Inflammatory macrophage treated with lipopolysaccharide for 4 hours (primary cell): Measurements from ENCODE around the gene RRP8.

Experiments used
- DNase-seq: peaks from one replicate; pipeline ENCODE4 v3.0.0-alpha.2; 2020

RRP8 gene

GRCh38 chr11:6632116-6633073, 29.0 kb upstream of the RRP8 start:
- no peak for DNase-seq

DNA sequence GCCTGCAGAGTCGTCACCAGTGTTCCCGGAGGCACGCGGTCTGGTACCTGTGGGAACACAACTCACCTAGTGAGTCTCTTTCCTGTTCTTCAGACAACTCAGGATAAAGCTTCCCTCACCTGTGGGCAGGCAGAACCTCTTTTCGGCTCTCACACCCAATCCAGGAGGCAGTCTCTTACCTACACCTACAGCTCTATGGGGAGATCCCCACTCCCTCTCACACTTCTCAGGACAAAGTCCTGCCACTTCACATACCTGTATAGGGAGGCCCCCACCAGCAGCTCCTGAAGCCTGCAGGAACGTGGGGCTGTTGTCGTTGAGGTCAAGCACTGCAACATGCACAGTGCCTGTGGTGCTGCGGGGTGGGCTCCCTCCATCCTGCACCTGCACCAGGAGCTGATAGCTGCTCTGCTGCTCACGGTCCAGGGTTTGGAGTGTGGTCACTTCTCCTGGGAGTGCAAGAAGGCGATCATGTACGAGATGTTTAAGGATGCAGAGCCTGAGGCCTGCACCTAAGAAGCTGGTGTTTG, 28.0 kb upstream of the RRP8 start:
- DNase-seq = no peak

DNA sequence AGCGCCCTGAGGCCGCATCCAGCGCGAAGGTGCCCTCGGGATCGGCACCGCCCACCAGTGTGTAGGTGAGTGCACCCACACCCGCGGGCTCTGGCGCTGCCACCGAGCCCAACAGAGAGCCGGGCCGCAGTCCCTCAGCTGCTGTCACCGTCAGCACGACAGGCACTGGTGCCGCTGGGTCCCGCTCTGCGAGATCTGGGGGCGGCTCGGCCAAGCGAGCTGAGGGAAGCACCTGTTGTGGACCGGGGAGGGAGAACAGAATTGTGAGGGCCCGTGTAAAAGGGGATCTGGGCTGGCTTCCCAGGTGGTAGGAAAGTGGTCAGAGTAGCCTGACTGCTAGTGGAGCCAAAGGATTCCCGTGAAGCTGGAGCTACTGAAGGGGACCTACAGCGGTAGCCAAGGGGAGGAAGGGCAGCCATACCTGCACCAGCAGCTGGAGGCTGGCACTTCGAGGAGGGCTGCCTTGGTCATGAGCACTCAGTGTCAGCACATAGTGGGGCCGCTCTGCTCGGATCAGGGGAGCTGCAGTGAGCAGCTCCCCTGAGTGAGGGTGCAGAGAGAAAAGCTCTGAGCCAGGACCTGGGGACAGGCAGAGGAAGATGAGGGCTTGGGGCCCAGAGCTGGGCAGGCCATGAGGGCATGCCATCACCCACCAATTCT, 27.3 kb upstream of the RRP8 start:
- no peak for DNase-seq

GRCh38 chr11:6629892-6630631, 26.6 kb upstream of the RRP8 start:
- DNase-seq = no peak

DNA sequence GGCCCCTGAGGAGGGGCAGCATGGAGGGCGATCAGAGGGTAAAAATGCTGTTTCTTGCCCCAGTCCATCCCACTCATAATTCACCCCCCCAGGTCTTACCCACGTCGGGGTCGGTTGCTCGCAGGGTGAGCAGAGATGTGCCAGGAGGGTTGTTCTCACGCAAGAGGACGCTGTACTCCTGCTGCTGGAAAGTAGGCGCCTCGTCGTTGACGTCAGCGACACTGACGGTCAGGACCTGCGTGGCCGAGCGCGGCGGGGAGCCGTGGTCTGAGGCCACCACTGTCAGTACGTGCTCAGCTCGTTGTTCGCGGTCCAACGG, 26.1 kb upstream of the RRP8 start:
- DNase-seq = no peak

- no peak for DNase-seq
Measured at GRCh38 chr11:6628526-6628925, 25.1 kb upstream of the RRP8 start.

DNA sequence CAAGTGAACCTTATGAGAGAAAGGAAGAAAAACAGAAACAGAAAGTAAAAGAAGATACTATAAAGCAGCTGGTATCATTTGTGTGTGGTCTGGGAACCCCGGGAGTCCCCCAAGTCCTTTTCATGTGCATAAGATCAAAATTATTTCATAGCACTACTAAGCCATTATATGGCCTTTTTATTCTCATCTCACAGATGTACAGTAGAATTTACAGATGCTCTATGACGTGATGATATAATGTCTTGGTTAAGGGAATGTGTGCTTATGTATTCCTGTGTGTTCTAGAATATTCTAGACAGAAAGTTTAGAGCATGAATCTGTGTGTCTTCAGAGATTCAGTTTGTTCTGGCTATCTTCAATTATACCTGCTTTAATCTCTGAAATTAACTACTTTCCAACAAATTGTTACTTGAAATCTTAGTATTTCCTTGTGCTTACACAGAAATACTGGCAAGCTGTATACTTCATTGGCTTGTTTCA, 24.4 kb upstream of the RRP8 start:
- peak; percentile 34 for DNase-seq

DNA sequence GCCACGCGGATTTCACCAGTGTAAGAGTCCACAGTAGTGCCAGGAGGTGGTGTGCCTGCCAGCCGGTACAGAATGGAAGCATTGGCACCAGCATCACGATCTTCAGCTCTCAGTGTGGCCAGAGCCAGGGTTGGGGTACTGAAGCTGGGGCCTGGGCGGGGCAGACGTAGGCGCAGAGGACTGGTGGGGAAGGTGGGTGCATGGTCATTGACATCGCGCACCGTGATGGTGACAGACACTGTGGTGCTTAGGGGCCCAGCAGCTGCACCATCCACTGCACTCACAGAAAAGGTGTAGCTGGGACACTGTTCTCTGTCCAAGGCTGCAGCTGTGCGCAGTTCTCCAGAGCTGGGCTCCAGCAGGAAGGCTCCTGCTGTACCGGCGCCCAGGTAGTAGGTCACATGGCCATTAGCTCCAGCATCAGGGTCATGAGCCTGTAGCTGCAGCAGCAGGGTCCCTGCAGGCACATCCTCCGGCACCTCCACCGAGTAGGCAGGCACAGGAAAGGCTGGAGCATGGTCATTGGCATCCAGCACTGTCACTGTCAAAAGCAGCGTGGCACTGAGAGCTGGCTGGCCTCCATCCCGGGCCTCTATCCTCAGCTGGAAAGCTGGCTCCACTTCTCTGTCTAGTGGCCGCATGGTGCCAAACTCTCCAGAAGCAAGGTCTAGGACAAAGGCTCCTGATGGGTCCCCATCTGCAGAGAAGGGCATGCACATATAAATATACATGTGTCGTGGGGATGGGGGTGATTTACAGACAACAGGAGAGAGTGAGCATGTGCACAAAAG, 23.8 kb upstream of the RRP8 start:
- DNase-seq = no peak

DNA sequence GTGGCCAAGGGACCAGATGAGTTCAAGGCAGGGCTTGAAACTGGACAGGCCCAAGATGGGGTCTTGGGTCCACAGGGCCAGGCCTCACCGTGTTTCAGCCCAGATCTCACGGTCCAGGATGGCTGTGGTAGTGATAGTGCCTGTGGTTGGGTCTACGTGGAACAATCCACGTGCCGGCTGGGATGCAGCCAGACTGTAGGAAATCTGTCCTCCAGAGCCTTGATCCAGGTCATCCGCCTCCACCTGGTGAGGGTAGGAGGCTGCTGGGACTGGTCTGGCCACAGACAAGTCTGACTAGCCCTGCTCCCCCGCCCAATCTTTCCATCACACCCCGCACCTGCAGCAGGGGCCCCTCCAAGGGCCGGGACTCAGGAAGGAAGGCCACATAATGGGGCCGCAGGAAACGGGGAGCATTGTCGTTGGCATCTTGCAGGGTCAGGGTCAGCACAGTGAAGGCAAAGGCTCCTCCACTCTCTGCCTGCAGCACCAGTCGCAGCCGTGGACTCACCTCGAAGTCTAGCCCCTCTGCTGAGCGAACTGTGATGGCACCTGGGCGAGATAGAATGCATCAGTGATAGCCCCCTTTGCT, 22.5 kb upstream of the RRP8 start:
- DNase-seq = no peak

DNA sequence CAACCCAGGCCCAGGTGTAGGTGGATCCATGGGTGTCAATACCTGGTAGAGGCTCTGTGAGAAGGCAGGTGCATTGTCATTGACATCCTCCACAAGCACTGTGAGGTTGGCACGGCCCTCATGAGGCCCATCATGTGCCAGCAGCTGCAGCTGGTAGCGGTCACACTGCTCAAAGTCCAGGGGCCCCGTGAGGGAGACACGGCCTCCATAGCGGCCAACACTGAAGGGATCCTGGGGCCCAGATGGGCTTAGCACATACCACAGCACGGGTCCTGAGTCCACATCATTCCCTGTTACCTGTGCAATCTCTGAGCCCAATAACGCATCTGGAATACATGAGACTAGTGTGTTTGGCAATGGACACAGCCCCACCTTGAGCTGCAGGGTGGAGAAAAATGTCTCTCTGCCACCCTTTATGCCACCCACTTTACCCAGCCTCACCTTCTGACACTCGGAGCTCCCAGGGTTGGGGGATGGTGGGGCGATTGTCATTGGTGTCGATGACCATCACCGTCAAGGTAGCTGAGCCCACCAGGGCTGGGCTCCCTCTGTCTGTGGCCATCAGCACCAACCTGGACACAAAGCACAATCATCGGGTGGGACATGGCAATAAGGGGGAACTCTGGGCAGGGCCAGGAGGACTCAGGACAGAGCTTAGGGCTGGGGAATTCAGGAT, 21.9 kb upstream of the RRP8 start:
- DNase-seq = no peak

GRCh38 chr11:6623391-6624363, 20.3 kb upstream of the RRP8 start:
- no peak for DNase-seq

- DNase-seq = no peak
Measured at GRCh38 chr11:6622261-6623171, 19.1 kb upstream of the RRP8 start.

DNA sequence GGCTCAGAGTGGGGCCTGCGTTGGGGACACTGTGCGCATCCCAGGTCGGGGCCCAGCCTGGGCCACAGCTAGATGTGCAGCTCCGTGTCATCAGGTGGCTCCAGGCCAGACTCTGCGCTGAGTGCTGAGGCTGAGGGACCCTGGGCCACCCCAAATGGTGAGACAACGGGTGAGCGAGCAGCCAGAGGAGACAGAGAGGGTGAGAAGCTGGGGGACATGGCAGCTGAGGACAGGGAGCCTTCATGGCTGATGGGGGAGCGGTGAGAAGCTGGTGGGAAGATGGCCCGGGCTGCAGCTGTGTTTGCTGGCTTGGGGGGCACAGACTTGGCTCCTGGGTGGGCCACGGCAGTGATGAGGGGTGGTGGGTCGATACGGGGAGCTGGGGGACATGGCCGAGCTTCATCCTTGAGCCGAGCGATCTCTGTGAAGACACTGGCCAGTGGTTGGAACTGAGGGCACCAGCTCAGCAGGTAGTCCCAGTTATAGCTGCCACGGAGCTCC, 18.3 kb upstream of the RRP8 start:
- no peak for DNase-seq

- DNase-seq = peak; percentile 35
Measured at GRCh38 chr11:6620636-6621035, 17.2 kb upstream of the RRP8 start.

GRCh38 chr11:6619004-6619745, 15.8 kb upstream of the RRP8 start, which contains the start of gene TPP1:
TSS of gene TPP1 (minus strand) at chr11:6619422. CDS start at chr11:6619400, 22 bp downstream.
- peak; percentile 96 for DNase-seq

DNA sequence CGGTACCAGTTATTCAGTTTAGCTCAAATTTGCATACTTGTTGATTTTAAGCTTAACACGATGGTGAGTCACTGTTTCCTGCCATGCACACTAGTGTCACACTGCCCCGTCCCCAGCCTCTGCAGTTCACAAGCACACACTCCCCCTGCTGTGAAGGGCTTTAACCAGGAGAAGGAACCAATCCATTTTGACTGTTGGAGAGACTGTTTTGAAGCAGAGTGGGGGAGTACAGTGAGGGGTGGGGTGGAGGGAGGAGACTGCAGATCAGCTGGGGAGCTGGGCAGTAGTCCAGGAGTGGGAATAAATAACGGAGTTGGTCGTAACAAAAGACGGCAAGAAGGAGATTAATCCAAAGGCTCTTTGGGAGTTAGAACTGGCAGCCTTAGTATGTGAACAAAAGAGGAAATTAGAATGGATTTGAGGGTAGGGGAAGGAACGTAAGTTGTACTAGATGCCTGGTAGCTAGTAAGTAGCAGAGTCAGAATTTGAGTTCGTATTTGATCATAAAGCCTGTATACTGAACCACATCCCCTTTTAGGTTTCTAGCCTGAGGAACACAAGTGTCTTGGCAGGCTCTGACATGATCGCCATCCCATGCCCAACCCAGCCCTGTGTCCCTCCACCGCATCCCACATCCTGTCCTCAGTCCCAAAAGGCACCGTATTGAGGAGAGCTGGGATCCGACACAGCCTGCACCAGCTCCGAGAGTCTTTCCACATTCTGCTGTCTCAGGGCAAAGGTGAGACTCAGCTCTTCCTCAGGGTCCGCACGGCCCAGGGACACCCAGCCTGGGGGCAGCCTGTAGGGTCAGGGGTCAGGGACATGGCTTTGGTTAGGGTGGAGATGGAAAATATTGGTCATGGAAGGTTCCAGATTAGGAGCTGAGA, 14.9 kb upstream of the RRP8 start:
- peak; percentile 85 for DNase-seq

DNA sequence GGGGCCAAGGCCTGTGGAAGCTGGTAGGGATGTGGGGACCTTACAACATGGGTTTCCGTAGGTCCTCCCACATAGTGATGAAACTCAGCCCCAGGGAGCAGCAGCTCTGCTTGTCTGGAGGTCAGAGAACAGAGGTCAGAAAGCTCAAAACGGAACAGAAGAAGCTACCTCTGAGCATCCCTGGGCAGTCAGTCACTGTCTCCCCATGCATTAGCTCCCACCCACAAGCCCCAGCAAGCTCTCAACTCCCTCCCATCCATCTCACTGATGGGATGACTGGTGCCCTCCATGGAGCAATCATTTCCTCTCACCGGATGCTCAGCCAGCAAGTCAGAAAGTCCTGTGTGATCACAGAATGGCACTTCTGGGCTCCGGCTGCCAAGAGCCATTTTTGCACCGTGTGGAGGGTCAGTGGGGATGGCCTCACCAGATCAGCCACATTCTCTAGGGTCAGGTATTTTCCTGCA, 13.9 kb upstream of the RRP8 start:
- peak; percentile 83 for DNase-seq
